Retina (tissue), 1 donor: ENCODE results near the gene JAZF1.
"Not testable (repeated sequence)": the region's sequence is repeated elsewhere in the genome, so short reads cannot be mapped to it uniquely, and the experiment has no call there.

Experiments
- DNase-seq: peaks from one replicate; pipeline ENCODE4 v3.0.0-alpha.2; 2016

JAZF1 gene

GRCh38 chr7:27860800-27861199 is 319.8 kb downstream of the JAZF1 start:
- no peak for DNase-seq

- DNase-seq, result not testable (repeated sequence)
These were observed 323.7 kb downstream of the JAZF1 start for GRCh38 chr7:27856703-27857485.

- no peak for DNase-seq
These were observed 330.1 kb downstream of the JAZF1 start for GRCh38 chr7:27850531-27850930.

GRCh38 chr7:27846388-27846787 is 334.2 kb downstream of the JAZF1 start:
- DNase-seq, result no peak

GRCh38 chr7:27843584-27844305 is 336.9 kb downstream of the JAZF1 start:
- no peak for DNase-seq

GRCh38 chr7:27842851-27843250 is 337.7 kb downstream of the JAZF1 start:
- peak; percentile 42 for DNase-seq

- DNase-seq, result peak; percentile 36
These were observed 338.4 kb downstream of the JAZF1 start for GRCh38 chr7:27842094-27842692.

GRCh38 chr7:27840760-27841364 is 339.7 kb downstream of the JAZF1 start:
- no peak for DNase-seq

GRCh38 chr7:27840313-27840712 is 340.3 kb downstream of the JAZF1 start:
- no peak for DNase-seq

- DNase-seq, result no peak
These were observed 341.5 kb downstream of the JAZF1 start for GRCh38 chr7:27839099-27839498.

- no peak for DNase-seq
These were observed 344.1 kb downstream of the JAZF1 start for GRCh38 chr7:27836536-27836935.

GRCh38 chr7:27835376-27835775 is 345.2 kb downstream of the JAZF1 start:
- DNase-seq, result no peak

- no peak for DNase-seq
These were observed 346.2 kb downstream of the JAZF1 start for GRCh38 chr7:27834179-27834921.

- DNase-seq, result no peak
These were observed 354.2 kb downstream of the JAZF1 start for GRCh38 chr7:27826357-27826756.

- no peak for DNase-seq
These were observed 354.7 kb downstream of the JAZF1 start for GRCh38 chr7:27825891-27826290.

GRCh38 chr7:27822245-27822644 is 358.4 kb downstream of the JAZF1 start:
- DNase-seq, result no peak

- no peak for DNase-seq
These were observed 367.9 kb downstream of the JAZF1 start for GRCh38 chr7:27812706-27813105.

- no peak for DNase-seq
These were observed 370.4 kb downstream of the JAZF1 start for GRCh38 chr7:27810186-27810585.

GRCh38 chr7:27808626-27809025 is 372.0 kb downstream of the JAZF1 start:
- DNase-seq, result no peak

- no peak for DNase-seq
These were observed 376.5 kb downstream of the JAZF1 start for GRCh38 chr7:27804139-27804538.

- DNase-seq, result no peak
These were observed 377.6 kb downstream of the JAZF1 start for GRCh38 chr7:27802999-27803398.

GRCh38 chr7:27799212-27799611 is 381.4 kb downstream of the JAZF1 start:
- no peak for DNase-seq

- DNase-seq, result no peak
These were observed 384.6 kb downstream of the JAZF1 start for GRCh38 chr7:27795977-27796376.
